Measurements from ENCODE around the gene SPNS1. TPM values are rescaled to one million over a fixed set of nuclear protein-coding genes. Genes with fewer than 3 reads are reported as not detected.

The SPNS1 gene
- total RNA-seq, 1 experiment from 2014 or later, result 38.6 TPM

- no peaks in the 10 kb centered on the region for H3K79me2 ChIP-seq (ENCODE audit: insufficient read depth, low read length)
- no peak overlapping the region for H4K91ac ChIP-seq (ENCODE audit: insufficient read length, low read depth, low read length)
- no peak overlapping the region for H3K14ac ChIP-seq (ENCODE audit: insufficient read depth, low read length)
- H3K18ac ChIP-seq (ENCODE audit: insufficient read length, low read depth, low read length), result no peak overlapping the region
- no CpG with 5 or more reads among the region's 5 CpGs for WGBS (ENCODE audit: extremely low coverage, insufficient read length, low lambda C conversion rate)
- H3T11ph ChIP-seq (ENCODE audit: low read length), result no peak overlapping the region
- no peak overlapping the region for H2BK120ac ChIP-seq (ENCODE audit: low read depth, low read length, poor library complexity, severe bottlenecking)
- TF ChIP-seq, protein P1, sequence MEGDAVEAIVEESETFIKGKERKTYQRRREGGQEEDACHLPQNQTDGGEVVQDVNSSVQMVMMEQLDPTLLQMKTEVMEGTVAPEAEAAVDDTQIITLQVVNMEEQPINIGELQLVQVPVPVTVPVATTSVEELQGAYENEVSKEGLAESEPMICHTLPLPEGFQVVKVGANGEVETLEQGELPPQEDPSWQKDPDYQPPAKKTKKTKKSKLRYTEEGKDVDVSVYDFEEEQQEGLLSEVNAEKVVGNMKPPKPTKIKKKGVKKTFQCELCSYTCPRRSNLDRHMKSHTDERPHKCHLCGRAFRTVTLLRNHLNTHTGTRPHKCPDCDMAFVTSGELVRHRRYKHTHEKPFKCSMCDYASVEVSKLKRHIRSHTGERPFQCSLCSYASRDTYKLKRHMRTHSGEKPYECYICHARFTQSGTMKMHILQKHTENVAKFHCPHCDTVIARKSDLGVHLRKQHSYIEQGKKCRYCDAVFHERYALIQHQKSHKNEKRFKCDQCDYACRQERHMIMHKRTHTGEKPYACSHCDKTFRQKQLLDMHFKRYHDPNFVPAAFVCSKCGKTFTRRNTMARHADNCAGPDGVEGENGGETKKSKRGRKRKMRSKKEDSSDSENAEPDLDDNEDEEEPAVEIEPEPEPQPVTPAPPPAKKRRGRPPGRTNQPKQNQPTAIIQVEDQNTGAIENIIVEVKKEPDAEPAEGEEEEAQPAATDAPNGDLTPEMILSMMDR (conservative IDR thresholded peaks at IDR 0.05), result no peak
- no peak overlapping the region for H3K27ac ChIP-seq (ENCODE audit: insufficient read length, low read depth, low read length)
- peaks cover 0 to 5% of the 10 kb centered on the region in 2 experiments; a peak in 1 of 4 replicates for H3K4me1 Mint-ChIP-seq
- H4K8ac ChIP-seq (replicated peaks; ENCODE audit: insufficient read length, low read depth, low read length), result no peak overlapping the region
- no peaks in the 10 kb centered on the region for H3K9me3 Mint-ChIP-seq
- H3K27me3 ChIP-seq (ENCODE audit: insufficient read depth, low read length), result no peaks in the 10 kb centered on the region
- no peak overlapping the region for H2BK12ac ChIP-seq (ENCODE audit: insufficient read length, low read depth, low read length)
- DNase-seq, result no peak
- no peaks in the 10 kb centered on the region; the same call in 1 of the 2 replicates for H3K27me3 Mint-ChIP-seq (ENCODE audit: low read depth)
- no peak overlapping the region for H3K27ac Mint-ChIP-seq
- no peaks in the 10 kb centered on the region for H3K9me3 ChIP-seq (ENCODE audit: control insufficient read depth, low read depth, low read length)
- no peaks in the 10 kb centered on the region for H3K36me3 Mint-ChIP-seq (ENCODE audit: insufficient read depth in 1 of 3, low read depth in 3 of 3)
- H2AFZ ChIP-seq (ENCODE audit: low read length), result no peak overlapping the region
- no peak overlapping the region for H2BK5ac ChIP-seq (ENCODE audit: insufficient read length, low read length)
- no peak overlapping the region for H2BK20ac ChIP-seq (ENCODE audit: low read depth, low read length, poor library complexity, severe bottlenecking)
- no peak overlapping the region for H3K23ac ChIP-seq (ENCODE audit: insufficient read length, low read depth, low read length)
- H3K4me2 ChIP-seq (ENCODE audit: insufficient read depth, insufficient read length, low read length), result no peak overlapping the region
- no peak overlapping the region for H3K4ac ChIP-seq (ENCODE audit: low read depth, low read length)
- H2AK5ac ChIP-seq (ENCODE audit: insufficient read length, low read length), result no peak overlapping the region
- H3K79me1 ChIP-seq (ENCODE audit: insufficient read depth, low read depth, low read length, poor library complexity, severe bottlenecking), result no peaks in the 10 kb centered on the region
- no peak overlapping the region for H2BK15ac ChIP-seq (ENCODE audit: low read depth, low read length)
- no peak overlapping the region for H3K56ac ChIP-seq (ENCODE audit: insufficient read length, low read depth, low read length)
- no peak overlapping the region for H3K9ac ChIP-seq (ENCODE audit: extremely low read depth, insufficient read length, low read length)
- H4K20me1 ChIP-seq (ENCODE audit: control insufficient read depth, insufficient read depth, insufficient read length), result no peaks in the 10 kb centered on the region
- no peak overlapping the region for H4K5ac ChIP-seq (ENCODE audit: insufficient read length, low read depth, low read length)
- H3K4me3 Mint-ChIP-seq, result no peak overlapping the region
- H3K4me1 ChIP-seq (ENCODE audit: insufficient read depth, low read length), result no peaks in the 10 kb centered on the region
- H3K23me2 ChIP-seq (ENCODE audit: insufficient read length, low read depth, low read length, poor library complexity, severe bottlenecking), result no peaks in the 10 kb centered on the region
Observed at GRCh38 chr16:29022196-29022595, 47.6 kb downstream of the SPNS1 start.
